Measurements from ENCODE around the gene SORCS2. TPM values are rescaled to one million over a fixed set of nuclear protein-coding genes. Genes with fewer than 3 reads are reported as not detected.

Gene SORCS2
- total and polyA plus RNA-seq, 3 donors from 2014 or later: 2.7 to 4.6 (median 2.9) TPM

DNA sequence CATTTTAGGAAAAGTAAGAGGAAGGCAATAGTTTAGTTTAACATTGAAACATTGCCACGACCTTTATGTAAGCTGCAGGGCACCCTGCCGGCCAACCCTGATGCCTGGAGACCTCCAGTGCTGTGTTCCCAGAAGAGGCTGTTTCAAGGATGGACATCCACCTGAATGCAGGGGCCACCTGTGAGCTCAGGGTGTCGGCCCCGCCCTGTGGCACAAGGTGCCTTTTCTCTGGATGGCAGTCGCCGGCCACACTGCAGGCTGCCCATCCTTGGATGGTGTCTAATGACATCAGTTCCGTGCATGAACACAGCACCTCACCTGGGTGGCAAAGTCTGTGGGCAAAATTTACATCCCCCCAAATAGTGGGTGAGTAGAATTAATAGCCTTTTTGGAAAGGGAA lies 567.3 kb downstream of the SORCS2 start:
- 93 to 94% methylated on average over 7 of the region's 7 CpGs for WGBS, 2 donors
- Histone ChIP-seq H3K27me3 (no peaks in the 10 kb centered on the region), H3K4me1 (no peaks in the 10 kb centered on the region)

DNA sequence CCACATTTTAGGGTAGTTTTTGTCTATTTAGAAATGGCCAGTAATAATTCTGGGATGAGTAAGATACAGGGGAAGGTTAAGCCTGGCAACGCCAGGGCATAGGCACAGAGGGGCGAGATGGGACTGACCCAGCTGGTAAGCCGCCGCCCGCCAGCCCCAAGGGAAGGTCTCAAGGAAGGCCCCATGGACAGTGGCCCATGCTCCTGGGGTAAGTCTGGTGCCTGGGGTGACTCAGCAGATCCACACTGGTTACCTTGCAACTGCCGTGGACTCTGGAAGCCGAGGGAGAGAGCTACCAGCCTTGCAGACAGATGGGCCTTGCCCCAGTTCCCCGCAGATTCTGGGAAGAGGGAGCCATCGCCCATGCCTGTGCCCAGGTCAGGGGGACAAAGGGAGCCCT lies 567.9 kb downstream of the SORCS2 start:
- intact Hi-C loops (cut with DNase I; ENCODE audit: low total_unique reads): no loop called here
- no peak overlapping the region for H3K4me3 ChIP-seq
- H3K27ac ChIP-seq: no peak overlapping the region
- H3K9me3 ChIP-seq: no peaks in the 10 kb centered on the region
- H3K27me3 ChIP-seq: no peaks in the 10 kb centered on the region
- H3K36me3 ChIP-seq (ENCODE audit: low read depth, missing control alignments): no peaks in the 10 kb centered on the region
- H3K4me1 ChIP-seq: no peaks in the 10 kb centered on the region
- 91 to 93% methylated on average over 8 of the region's 9 CpGs for WGBS, 2 donors
- TF ChIP-seq, protein P1, sequence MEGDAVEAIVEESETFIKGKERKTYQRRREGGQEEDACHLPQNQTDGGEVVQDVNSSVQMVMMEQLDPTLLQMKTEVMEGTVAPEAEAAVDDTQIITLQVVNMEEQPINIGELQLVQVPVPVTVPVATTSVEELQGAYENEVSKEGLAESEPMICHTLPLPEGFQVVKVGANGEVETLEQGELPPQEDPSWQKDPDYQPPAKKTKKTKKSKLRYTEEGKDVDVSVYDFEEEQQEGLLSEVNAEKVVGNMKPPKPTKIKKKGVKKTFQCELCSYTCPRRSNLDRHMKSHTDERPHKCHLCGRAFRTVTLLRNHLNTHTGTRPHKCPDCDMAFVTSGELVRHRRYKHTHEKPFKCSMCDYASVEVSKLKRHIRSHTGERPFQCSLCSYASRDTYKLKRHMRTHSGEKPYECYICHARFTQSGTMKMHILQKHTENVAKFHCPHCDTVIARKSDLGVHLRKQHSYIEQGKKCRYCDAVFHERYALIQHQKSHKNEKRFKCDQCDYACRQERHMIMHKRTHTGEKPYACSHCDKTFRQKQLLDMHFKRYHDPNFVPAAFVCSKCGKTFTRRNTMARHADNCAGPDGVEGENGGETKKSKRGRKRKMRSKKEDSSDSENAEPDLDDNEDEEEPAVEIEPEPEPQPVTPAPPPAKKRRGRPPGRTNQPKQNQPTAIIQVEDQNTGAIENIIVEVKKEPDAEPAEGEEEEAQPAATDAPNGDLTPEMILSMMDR (IDR thresholded peaks at IDR 0.05): no peak
- TF ChIP-seq POLR2A (IDR thresholded peaks at IDR 0.05): no peak
- no peak for DNase-seq

More for the DNA sequence above, 567.3 kb downstream of the SORCS2 start:
- DNase-seq: no peak
- Histone ChIP-seq H3K27ac (no peak overlapping the region), H3K36me3 (ENCODE audit: low read depth, missing control alignments) (no peaks in the 10 kb centered on the region), H3K9me3 (no peaks in the 10 kb centered on the region), H3K4me3 (no peak overlapping the region)
- TF ChIP-seq POLR2A (IDR thresholded peaks at IDR 0.05): no peak
- TF ChIP-seq, protein P1 (IDR thresholded peaks at IDR 0.05): no peak
- intact Hi-C loops (cut with DNase I; ENCODE audit: low total_unique reads): no loop called here

DNA sequence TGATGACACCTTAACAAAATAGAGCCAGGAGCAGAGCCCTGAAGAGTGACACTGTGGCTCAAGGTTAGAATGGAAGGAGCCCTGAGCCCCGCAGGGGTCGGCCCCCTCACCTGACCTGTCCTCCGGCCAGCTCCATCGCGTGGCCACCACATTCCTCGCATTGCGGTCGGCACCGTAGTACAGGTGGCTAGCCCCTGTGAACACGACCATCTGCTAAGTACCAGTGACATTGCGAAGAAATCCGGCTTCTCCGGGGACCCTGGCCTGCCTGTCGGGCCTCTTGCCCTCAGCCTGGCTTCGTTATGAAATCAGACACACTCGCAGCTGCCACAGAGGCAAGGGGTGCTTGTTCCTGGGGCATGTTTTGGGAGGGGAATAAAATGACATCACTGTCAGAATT lies 568.4 kb downstream of the SORCS2 start:
- Histone ChIP-seq H3K4me3 (no peak overlapping the region), H3K9me3 (no peaks in the 10 kb centered on the region), H3K27ac (no peak overlapping the region), H3K36me3 (ENCODE audit: low read depth, missing control alignments) (no peaks in the 10 kb centered on the region), H3K27me3 (no peaks in the 10 kb centered on the region), H3K4me1 (no peaks in the 10 kb centered on the region)
- TF ChIP-seq, protein P1 (IDR thresholded peaks at IDR 0.05): no peak
- TF ChIP-seq POLR2A (IDR thresholded peaks at IDR 0.05): no peak
- intact Hi-C loops (cut with DNase I; ENCODE audit: low total_unique reads): no loop called here
- DNase-seq: no peak
- 87 to 91% methylated on average over 16 of the region's 16 CpGs for WGBS, 2 donors

DNA sequence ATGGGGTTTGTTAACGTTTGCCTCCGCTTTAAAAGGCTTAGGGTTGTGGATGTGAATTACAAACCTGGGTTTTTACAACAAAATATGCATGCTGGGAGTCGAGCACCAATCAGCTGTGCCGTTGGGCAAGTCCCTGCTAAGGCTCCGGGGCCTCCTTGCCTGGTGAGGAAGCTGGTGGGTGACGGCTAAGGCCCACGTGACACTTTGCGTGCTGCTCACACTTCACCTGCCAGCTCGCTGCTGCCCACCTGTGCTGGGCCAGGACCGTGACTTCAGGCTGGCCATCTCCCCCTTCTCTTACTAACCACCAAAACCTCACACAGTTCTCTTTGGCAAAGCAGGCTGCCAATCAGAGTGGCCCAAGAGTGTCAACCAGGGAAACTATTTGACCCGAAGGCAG lies 569.0 kb downstream of the SORCS2 start:
- Histone ChIP-seq H3K4me1 (no peaks in the 10 kb centered on the region), H3K4me3 (no peak overlapping the region), H3K36me3 (ENCODE audit: low read depth, missing control alignments) (no peaks in the 10 kb centered on the region), H3K27ac (no peak overlapping the region), H3K9me3 (no peaks in the 10 kb centered on the region), H3K27me3 (no peaks in the 10 kb centered on the region)
- 89 to 93% methylated on average over 11 of the region's 11 CpGs for WGBS, 2 donors
- TF ChIP-seq POLR2A (IDR thresholded peaks at IDR 0.05): no peak
- TF ChIP-seq, protein P1 (IDR thresholded peaks at IDR 0.05): no peak
- DNase-seq: no peak
- intact Hi-C loops (cut with DNase I; ENCODE audit: low total_unique reads): no loop called here

DNA sequence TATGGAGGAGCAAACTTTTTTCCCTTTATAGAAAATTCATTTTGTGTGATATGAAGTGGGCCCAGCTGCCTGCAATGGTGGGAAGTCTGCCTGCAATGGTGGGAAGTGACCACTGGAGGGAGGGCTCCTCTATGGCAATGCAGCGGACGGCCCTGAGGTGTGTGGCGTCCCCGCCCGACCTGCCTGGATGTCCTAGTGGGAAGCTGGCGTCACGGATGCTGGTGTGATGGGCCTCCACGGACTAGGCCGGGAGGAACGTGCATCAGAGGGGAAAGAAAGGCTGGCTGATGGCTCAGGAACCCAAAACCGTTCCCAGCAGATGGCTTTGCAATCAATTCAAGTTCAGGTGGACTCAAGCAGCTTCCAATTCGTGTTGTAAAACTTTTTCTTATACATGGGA lies 569.4 kb downstream of the SORCS2 start:
- no peak overlapping the region for H3K4me3 ChIP-seq
- no peaks in the 10 kb centered on the region for H3K9me3 ChIP-seq
- H3K36me3 ChIP-seq (ENCODE audit: low read depth, missing control alignments): no peaks in the 10 kb centered on the region
- no peaks in the 10 kb centered on the region for H3K4me1 ChIP-seq
- peak; percentile 90 for DNase-seq
- intact Hi-C loops (cut with DNase I; ENCODE audit: low total_unique reads): no loop called here
- TF ChIP-seq POLR2A (IDR thresholded peaks at IDR 0.05): no peak
- TF ChIP-seq, protein P1 (IDR thresholded peaks at IDR 0.05): peak; percentile 69 to 76 (median 74)
- WGBS, 2 donors: 34 to 38% methylated on average over 10 to 12 of the region's 12 CpGs
- H3K27ac ChIP-seq: no peak overlapping the region
- H3K27me3 ChIP-seq: no peaks in the 10 kb centered on the region
